ENCODE measurements around the gene PRSS22. TPM values are rescaled to one million over a fixed set of nuclear protein-coding genes. Genes with fewer than 3 reads are reported as not detected.

The PRSS22 gene
- total RNA-seq, 4 donors from 2014 or later, result not detected

DNA sequence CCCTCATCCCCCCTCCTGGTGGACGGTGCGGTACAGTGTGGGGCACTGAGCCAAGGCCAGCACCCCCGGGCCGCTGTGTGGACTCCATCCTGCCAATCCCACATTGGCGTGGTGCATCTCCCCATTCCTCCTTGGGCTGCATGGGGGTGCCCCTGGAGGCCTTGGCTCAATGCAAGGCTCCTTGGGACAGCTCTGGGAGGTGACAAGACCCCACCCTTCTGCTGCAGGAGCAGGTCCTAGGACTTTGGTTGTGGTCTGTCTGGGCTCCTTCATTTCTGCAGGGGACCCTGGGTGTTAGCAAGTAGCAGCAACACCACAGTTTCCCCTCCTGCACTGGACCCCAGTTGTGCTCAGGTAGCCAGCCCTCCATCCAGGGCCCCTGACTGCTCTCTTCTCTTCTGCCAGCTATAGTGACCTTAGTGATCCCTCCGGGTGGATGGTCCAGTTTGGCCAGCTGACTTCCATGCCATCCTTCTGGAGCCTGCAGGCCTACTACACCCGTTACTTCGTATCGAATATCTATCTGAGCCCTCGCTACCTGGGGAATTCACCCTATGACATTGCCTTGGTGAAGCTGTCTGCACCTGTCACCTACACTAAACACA is 39.6 kb downstream of the PRSS22 start:
- no peak for TF ChIP-seq POLR2A (IDR thresholded peaks at IDR 0.05)
- TF ChIP-seq, protein P1, sequence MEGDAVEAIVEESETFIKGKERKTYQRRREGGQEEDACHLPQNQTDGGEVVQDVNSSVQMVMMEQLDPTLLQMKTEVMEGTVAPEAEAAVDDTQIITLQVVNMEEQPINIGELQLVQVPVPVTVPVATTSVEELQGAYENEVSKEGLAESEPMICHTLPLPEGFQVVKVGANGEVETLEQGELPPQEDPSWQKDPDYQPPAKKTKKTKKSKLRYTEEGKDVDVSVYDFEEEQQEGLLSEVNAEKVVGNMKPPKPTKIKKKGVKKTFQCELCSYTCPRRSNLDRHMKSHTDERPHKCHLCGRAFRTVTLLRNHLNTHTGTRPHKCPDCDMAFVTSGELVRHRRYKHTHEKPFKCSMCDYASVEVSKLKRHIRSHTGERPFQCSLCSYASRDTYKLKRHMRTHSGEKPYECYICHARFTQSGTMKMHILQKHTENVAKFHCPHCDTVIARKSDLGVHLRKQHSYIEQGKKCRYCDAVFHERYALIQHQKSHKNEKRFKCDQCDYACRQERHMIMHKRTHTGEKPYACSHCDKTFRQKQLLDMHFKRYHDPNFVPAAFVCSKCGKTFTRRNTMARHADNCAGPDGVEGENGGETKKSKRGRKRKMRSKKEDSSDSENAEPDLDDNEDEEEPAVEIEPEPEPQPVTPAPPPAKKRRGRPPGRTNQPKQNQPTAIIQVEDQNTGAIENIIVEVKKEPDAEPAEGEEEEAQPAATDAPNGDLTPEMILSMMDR (IDR thresholded peaks at IDR 0.05 in 4 of 5, conservative IDR thresholded peaks at IDR 0.05 in 1 of 5), result no peak

DNA sequence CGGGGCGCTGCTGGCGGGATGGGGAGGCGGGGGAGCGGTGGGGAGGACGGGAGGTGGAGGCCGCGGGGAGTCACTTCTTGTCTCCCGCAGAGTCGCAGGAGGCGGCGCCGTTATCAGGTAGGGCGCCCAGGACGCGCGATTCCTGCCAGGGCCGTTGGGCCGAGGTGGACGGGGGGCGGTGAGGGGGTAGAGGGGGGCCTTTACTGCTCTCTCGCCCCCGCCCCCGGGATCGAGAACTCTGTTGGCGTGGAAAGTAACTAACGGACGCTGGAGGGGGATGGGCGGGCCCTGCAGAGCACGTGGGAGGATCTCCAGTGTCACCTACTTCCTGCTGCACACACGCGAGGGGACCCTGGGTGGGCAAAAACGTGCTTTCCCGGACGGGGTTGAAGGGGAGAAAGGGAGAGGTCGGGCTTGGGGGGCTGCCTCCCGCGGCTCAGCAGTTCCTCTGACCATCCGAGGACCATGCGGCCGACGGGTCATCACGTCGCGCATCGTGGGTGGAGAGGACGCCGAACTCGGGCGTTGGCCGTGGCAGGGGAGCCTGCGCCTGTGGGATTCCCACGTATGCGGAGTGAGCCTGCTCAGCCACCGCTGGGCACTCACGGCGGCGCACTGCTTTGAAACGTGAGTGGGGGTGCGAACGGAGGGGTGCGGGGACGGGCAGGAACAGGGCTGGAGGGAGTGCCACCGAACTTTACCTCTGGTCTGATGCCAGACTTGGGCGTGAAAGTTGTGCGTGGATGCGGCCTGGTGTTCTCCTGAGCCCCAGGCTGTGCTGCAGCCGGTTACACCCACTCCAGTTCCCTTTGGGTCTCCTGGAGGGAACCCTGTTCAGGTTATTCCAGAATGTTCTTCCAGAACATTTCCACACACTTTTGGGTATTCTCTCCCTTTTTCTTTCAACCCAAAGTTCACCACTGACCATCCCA is 40.4 kb downstream of the PRSS22 start:
- peaks cover 0 to 8% (median 3%) of the 10 kb centered on the region in 3 donors for H3K27me3 ChIP-seq
- H3K27ac ChIP-seq, result no peak overlapping the region
- no peak overlapping the region for H3K4me3 ChIP-seq
- in situ Hi-C loops (cut with MboI; ENCODE audit: low sequenced_read_pairs in 4 of 4) (no loop called here), intact Hi-C loops (cut with DNase I; ENCODE audit: low total_unique reads) (no loop called here)
- TF ChIP-seq, protein P1 (IDR thresholded peaks at IDR 0.05 in 4 of 5, conservative IDR thresholded peaks at IDR 0.05 in 1 of 5), result no peak
- no peak for TF ChIP-seq POLR2A (IDR thresholded peaks at IDR 0.05)
- DNase-seq (no peak), ATAC-seq (no peak)
- no peaks in the 10 kb centered on the region for H3K9me3 ChIP-seq
- H3K36me3 ChIP-seq, result no peaks in the 10 kb centered on the region
- H3K4me1 ChIP-seq, result no peaks in the 10 kb centered on the region

More for the DNA sequence above, 39.6 kb downstream of the PRSS22 start:
- DNase-seq (no peak), ATAC-seq (no peak)
- in situ Hi-C loops (cut with MboI; ENCODE audit: low sequenced_read_pairs in 4 of 4), result no loop called here
- no peak overlapping the region for H3K4me3 ChIP-seq
- intact Hi-C loops (cut with DNase I; ENCODE audit: low total_unique reads), result no loop called here
- peaks cover 0 to 8% (median 3%) of the 10 kb centered on the region in 3 donors for H3K27me3 ChIP-seq
- no peaks in the 10 kb centered on the region for H3K36me3 ChIP-seq
- H3K9me3 ChIP-seq, result no peaks in the 10 kb centered on the region
- no peak overlapping the region for H3K27ac ChIP-seq
- H3K4me1 ChIP-seq, result no peaks in the 10 kb centered on the region

- Histone ChIP-seq H3K4me3 (no peak within 1 kb of the TSS), H3K9me3 (no peaks in the 10 kb centered on the region), H3K36me3 (no peaks in the 10 kb centered on the region), H3K27ac (no peak within 1 kb of the TSS), H3K4me1 (peaks cover 0 to 6% of the 10 kb centered on the region in 2 donors), H3K27me3 (peaks cover 0 to 8% (median 3%) of the 10 kb centered on the region in 3 donors)
- DNase-seq (no peak), ATAC-seq (no peak)
- intact Hi-C loops (cut with DNase I; ENCODE audit: low total_unique reads) (no loop called here), in situ Hi-C loops (cut with MboI; ENCODE audit: low sequenced_read_pairs in 4 of 4) (no loop called here)
- TF ChIP-seq, protein P1 (IDR thresholded peaks at IDR 0.05 in 4 of 5, conservative IDR thresholded peaks at IDR 0.05 in 1 of 5), result no peak
- TF ChIP-seq POLR2A (IDR thresholded peaks at IDR 0.05), result no peak
Observed at GRCh38 chr16:2816751-2817339, 41.1 kb downstream of the PRSS22 start, which contains the start of gene PRSS21. TSS of gene PRSS21 (plus strand) at chr16:2817237. CDS start at chr16:2817269, 32 bp downstream.

GRCh38 chr16:2815299-2815771 is 42.6 kb downstream of the PRSS22 start:
- ATAC-seq (no peak), DNase-seq (no peak)
- H3K4me3 ChIP-seq, result no peak overlapping the region
- H3K27ac ChIP-seq, result no peak overlapping the region
- H3K36me3 ChIP-seq, result no peaks in the 10 kb centered on the region
- no peaks in the 10 kb centered on the region for H3K9me3 ChIP-seq
- no peak for TF ChIP-seq POLR2A (IDR thresholded peaks at IDR 0.05)
- TF ChIP-seq, protein P1 (IDR thresholded peaks at IDR 0.05 in 4 of 5, conservative IDR thresholded peaks at IDR 0.05 in 1 of 5), result no peak
- H3K27me3 ChIP-seq, result peaks cover 0 to 8% (median 3%) of the 10 kb centered on the region in 3 donors
- intact Hi-C loops (cut with DNase I; ENCODE audit: low total_unique reads) (no loop called here), in situ Hi-C loops (cut with MboI; ENCODE audit: low sequenced_read_pairs in 4 of 4) (no loop called here)
- H3K4me1 ChIP-seq, result peaks cover 0 to 10% of the 10 kb centered on the region in 2 donors
